IPS-20b (cell line): ENCODE data around the gene NEK5.
"Not testable (repeated sequence)": the region's sequence is repeated elsewhere in the genome, so short reads cannot be mapped to it uniquely, and the experiment has no call there.

Source experiments
- H3K27ac ChIP-seq: one replicate; pipeline ENCODE4 v1.5.1; 2013; ENCODE audit warnings: low read length
- H3K27me3 ChIP-seq: 2 replicates; pipeline ENCODE4 v1.6.1; 2013; ENCODE audit warnings: mild to moderate bottlenecking, low read length, inconsistent platforms; ENCODE audit not compliant: insufficient read depth
- H3K36me3 ChIP-seq: 2 replicates; pipeline ENCODE4 v1.6.1; 2013; ENCODE audit warnings: low read depth, mild to moderate bottlenecking, inconsistent platforms, low read length, moderate library complexity; ENCODE audit not compliant: insufficient read depth
- H3K4me1 ChIP-seq: 2 replicates; pipeline ENCODE4 v1.6.1; 2013; ENCODE audit warnings: mild to moderate bottlenecking, control low read depth, inconsistent platforms, low read length, moderate library complexity; ENCODE audit not compliant: insufficient read depth
- H3K4me3 ChIP-seq: 2 replicates; pipeline ENCODE4 v1.5.1; 2013; ENCODE audit warnings: mild to moderate bottlenecking, low read length, inconsistent platforms
- H3K9ac ChIP-seq: 2 replicates; pipeline ENCODE4 v1.6.1; 2013; ENCODE audit warnings: low read depth, mild to moderate bottlenecking, inconsistent platforms, low read length, moderate library complexity
- H3K9me3 ChIP-seq: 2 replicates; pipeline ENCODE4 v1.6.1; 2013; ENCODE audit warnings: mild to moderate bottlenecking, low read depth, low read length, inconsistent platforms; ENCODE audit not compliant: insufficient read depth

NEK5 gene

GRCh38 chr13:52130641-52131040 is 1.8 kb upstream of the NEK5 start:
- Histone ChIP-seq H3K4me3 (no peak overlapping the region), H3K27me3 (peaks cover 16% of the 10 kb centered on the region), H3K9ac (no peak overlapping the region), H3K36me3 (peaks cover 28% of the 10 kb centered on the region), H3K4me1 (no peaks in the 10 kb centered on the region), H3K27ac (no peak overlapping the region), H3K9me3 (no peaks in the 10 kb centered on the region)

GRCh38 chr13:52127783-52128702 is 830 bp downstream of the NEK5 start:
- Histone ChIP-seq H3K27ac (no peak overlapping the region), H3K9me3 (no peaks in the 10 kb centered on the region), H3K4me3 (peak overlapping the region; percentile 77), H3K36me3 (peaks cover 11% of the 10 kb centered on the region), H3K9ac (peak overlapping the region; percentile 46; the same call in 1 of the 2 replicates), H3K27me3 (peaks cover 16% of the 10 kb centered on the region), H3K4me1 (no peaks in the 10 kb centered on the region)

GRCh38 chr13:52127378-52127777 is 1.5 kb downstream of the NEK5 start:
- no peak overlapping the region for H3K4me3 ChIP-seq

GRCh38 chr13:52125547-52125946 is 3.3 kb downstream of the NEK5 start:
- Histone ChIP-seq H3K9ac (no peak overlapping the region), H3K36me3 (no peaks in the 10 kb centered on the region), H3K4me1 (no peaks in the 10 kb centered on the region), H3K9me3 (no peaks in the 10 kb centered on the region), H3K27me3 (peaks cover 16% of the 10 kb centered on the region), H3K27ac (no peak overlapping the region), H3K4me3 (no peak overlapping the region)

More at GRCh38 chr13:52127378-52127777, 1.5 kb downstream of the NEK5 start:
- H3K9ac ChIP-seq, result no peak overlapping the region
- H3K36me3 ChIP-seq, result peaks cover 11% of the 10 kb centered on the region
- H3K9me3 ChIP-seq, result no peaks in the 10 kb centered on the region
- no peak overlapping the region for H3K27ac ChIP-seq
- H3K4me1 ChIP-seq, result no peaks in the 10 kb centered on the region
- H3K27me3 ChIP-seq, result peaks cover 16% of the 10 kb centered on the region

GRCh38 chr13:52118595-52118994 is 10.3 kb downstream of the NEK5 start:
- Histone ChIP-seq H3K4me3 (no peak overlapping the region), H3K27ac (no peak overlapping the region), H3K9ac (no peak overlapping the region), H3K9me3 (no peaks in the 10 kb centered on the region), H3K27me3 (no peaks in the 10 kb centered on the region), H3K36me3 (no peaks in the 10 kb centered on the region), H3K4me1 (no peaks in the 10 kb centered on the region)

- H3K4me1 ChIP-seq, result no peaks in the 10 kb centered on the region
- no peak overlapping the region for H3K27ac ChIP-seq
- no peaks in the 10 kb centered on the region for H3K36me3 ChIP-seq
- no peak overlapping the region for H3K4me3 ChIP-seq
- H3K9ac ChIP-seq, result no peak overlapping the region
- H3K9me3 ChIP-seq, result no peaks in the 10 kb centered on the region
- no peaks in the 10 kb centered on the region for H3K27me3 ChIP-seq
Measured at GRCh38 chr13:52118095-52118494, 10.8 kb downstream of the NEK5 start.

GRCh38 chr13:52112591-52112990 is 16.3 kb downstream of the NEK5 start:
- Histone ChIP-seq H3K9ac (no peak overlapping the region), H3K27me3 (no peaks in the 10 kb centered on the region), H3K36me3 (no peaks in the 10 kb centered on the region), H3K27ac (no peak overlapping the region), H3K9me3 (no peaks in the 10 kb centered on the region; the same call in 1 of the 2 replicates), H3K4me1 (no peaks in the 10 kb centered on the region), H3K4me3 (no peak overlapping the region)

- Histone ChIP-seq H3K9me3 (no peaks in the 10 kb centered on the region; the same call in 1 of the 2 replicates), H3K27ac (no peak overlapping the region), H3K9ac (no peak overlapping the region), H3K4me1 (no peaks in the 10 kb centered on the region), H3K4me3 (no peak overlapping the region), H3K36me3 (no peaks in the 10 kb centered on the region), H3K27me3 (no peaks in the 10 kb centered on the region)
Measured at GRCh38 chr13:52109116-52109670, 19.7 kb downstream of the NEK5 start.

- H3K36me3 ChIP-seq, result no peaks in the 10 kb centered on the region
- no peak overlapping the region for H3K9ac ChIP-seq
- no peak overlapping the region for H3K4me3 ChIP-seq
- H3K4me1 ChIP-seq, result no peaks in the 10 kb centered on the region
- H3K9me3 ChIP-seq, result no peaks in the 10 kb centered on the region; the same call in 1 of the 2 replicates
- H3K27ac ChIP-seq, result no peak overlapping the region
- no peaks in the 10 kb centered on the region for H3K27me3 ChIP-seq
Measured at GRCh38 chr13:52105841-52106240, 23.0 kb downstream of the NEK5 start.

GRCh38 chr13:52104624-52105023 is 24.2 kb downstream of the NEK5 start:
- no peaks in the 10 kb centered on the region for H3K36me3 ChIP-seq
- H3K9me3 ChIP-seq, result no peaks in the 10 kb centered on the region; the same call in 1 of the 2 replicates
- H3K27ac ChIP-seq, result no peak overlapping the region
- no peaks in the 10 kb centered on the region for H3K4me1 ChIP-seq
- H3K4me3 ChIP-seq, result no peak overlapping the region
- H3K27me3 ChIP-seq, result no peaks in the 10 kb centered on the region
- no peak overlapping the region for H3K9ac ChIP-seq

- no peak overlapping the region for H3K4me3 ChIP-seq
- H3K9me3 ChIP-seq, result no peaks in the 10 kb centered on the region; the same call in 1 of the 2 replicates
- H3K36me3 ChIP-seq, result no peaks in the 10 kb centered on the region
- no peak overlapping the region for H3K9ac ChIP-seq
- H3K4me1 ChIP-seq, result no peaks in the 10 kb centered on the region
- H3K27me3 ChIP-seq, result no peaks in the 10 kb centered on the region
- no peak overlapping the region for H3K27ac ChIP-seq
Measured at GRCh38 chr13:52103386-52103785, 25.5 kb downstream of the NEK5 start.

GRCh38 chr13:52102423-52102822 is 26.4 kb downstream of the NEK5 start:
- H3K27me3 ChIP-seq, H3K4me3 ChIP-seq, H3K27ac ChIP-seq, H3K4me1 ChIP-seq, H3K9me3 ChIP-seq, H3K36me3 ChIP-seq, H3K9ac ChIP-seq: not testable (repeated sequence)
